MM.1S (cell line): ENCODE measurements around the gene OXCT1.

Source experiments
- EZH2 ChIP-seq: fragments of 300-600 bp; sonication (generic); optimal IDR thresholded peaks from 2 replicates; pipeline ENCODE3; 2017; ENCODE audit warnings: low read depth, mild to moderate bottlenecking, antibody characterized with exemption, low read length, mixed read lengths
- EZH2phosphoT487 ChIP-seq: fragments of 300-600 bp; sonication (generic); IDR thresholded peaks from 2 replicates; pipeline ENCODE4 v1.6.1; 2018; ENCODE audit warnings: antibody characterized with exemption, low read length
- TF ChIP-seq, protein P1 (sequence below): fragments of 300-600 bp; sonication (generic); IDR thresholded peaks from 2 replicates; pipeline ENCODE4 v1.5.1; 2016; ENCODE audit warnings: antibody characterized with exemption, low read length, mixed read lengths

DNA sequence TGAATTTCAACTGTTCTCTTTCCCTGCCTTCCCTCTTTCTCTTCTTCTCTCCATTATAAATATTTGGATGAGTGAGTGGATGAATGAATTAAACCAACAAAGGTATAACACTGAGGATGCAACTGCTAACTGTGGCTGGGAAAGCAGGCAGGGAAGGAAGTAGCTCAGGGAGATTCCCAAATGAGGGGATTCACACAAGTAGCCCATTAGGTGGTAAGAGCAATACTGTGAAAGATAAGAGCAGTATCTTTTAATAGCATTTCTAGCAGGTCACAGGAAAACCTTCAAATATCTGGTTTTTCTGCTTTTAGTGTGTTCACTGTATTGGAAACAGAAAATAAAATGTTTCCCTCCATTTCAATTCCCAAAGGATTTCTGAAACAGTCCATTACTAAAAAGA, 105.6 kb downstream of the OXCT1 start:
- TF ChIP-seq, protein P1, sequence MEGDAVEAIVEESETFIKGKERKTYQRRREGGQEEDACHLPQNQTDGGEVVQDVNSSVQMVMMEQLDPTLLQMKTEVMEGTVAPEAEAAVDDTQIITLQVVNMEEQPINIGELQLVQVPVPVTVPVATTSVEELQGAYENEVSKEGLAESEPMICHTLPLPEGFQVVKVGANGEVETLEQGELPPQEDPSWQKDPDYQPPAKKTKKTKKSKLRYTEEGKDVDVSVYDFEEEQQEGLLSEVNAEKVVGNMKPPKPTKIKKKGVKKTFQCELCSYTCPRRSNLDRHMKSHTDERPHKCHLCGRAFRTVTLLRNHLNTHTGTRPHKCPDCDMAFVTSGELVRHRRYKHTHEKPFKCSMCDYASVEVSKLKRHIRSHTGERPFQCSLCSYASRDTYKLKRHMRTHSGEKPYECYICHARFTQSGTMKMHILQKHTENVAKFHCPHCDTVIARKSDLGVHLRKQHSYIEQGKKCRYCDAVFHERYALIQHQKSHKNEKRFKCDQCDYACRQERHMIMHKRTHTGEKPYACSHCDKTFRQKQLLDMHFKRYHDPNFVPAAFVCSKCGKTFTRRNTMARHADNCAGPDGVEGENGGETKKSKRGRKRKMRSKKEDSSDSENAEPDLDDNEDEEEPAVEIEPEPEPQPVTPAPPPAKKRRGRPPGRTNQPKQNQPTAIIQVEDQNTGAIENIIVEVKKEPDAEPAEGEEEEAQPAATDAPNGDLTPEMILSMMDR: no peak
- TF ChIP-seq EZH2phosphoT487 (no peak), EZH2 (no peak)
